ENCODE measurements around the gene CLBA1. TPM values are rescaled to one million over a fixed set of nuclear protein-coding genes. Genes with fewer than 3 reads are reported as not detected.
"Not testable (repeated sequence)": the region's sequence is repeated elsewhere in the genome, so short reads cannot be mapped to it uniquely, and the experiment has no call there.

CLBA1 gene
- total and polyA plus RNA-seq, 2 experiments from 2014 or later = 7.7 to 10.4 TPM

DNA sequence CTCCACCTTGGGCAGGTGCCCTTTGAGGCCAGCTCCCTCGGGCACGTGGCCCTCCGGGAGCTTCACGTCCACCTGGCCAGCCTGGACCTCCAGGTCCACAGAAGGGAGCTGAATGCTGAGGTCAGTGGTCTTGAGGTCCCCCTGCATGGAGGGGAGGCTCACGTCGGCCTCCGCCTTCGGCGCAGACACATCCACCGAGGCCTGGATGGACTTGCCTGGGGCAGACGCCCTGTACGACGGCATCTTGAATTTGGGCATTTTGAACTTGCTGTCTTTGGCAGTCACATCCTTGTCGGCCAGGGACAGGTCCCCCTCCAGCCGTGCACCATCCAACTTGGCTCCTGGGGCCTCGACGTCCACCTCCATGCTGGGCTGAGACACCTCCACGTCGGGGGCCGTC, 40.3 kb upstream of the CLBA1 start:
- H3K4me2 ChIP-seq (ENCODE audit: unreplicated experiment); H3K4me1 ChIP-seq (ENCODE audit: insufficient read depth); H3K27me3 ChIP-seq (replicated peaks; ENCODE audit: insufficient read depth); H2AFZ ChIP-seq; H3F3A ChIP-seq (ENCODE audit: insufficient read depth); H3K9me3 ChIP-seq (ENCODE audit: low read depth); DNase-seq; H3K9me2 ChIP-seq (ENCODE audit: insufficient read depth); H3K27ac ChIP-seq; H3K9ac ChIP-seq; H3K4me3 ChIP-seq; H4K20me1 ChIP-seq (ENCODE audit: insufficient read depth); H3K36me3 ChIP-seq (ENCODE audit: low read depth); in situ Hi-C loops (cut with MboI); H3K79me2 ChIP-seq (ENCODE audit: insufficient read depth): not testable (repeated sequence)
- 75 to 86% methylated on average over 10 to 18 of the region's 20 CpGs for WGBS, 2 experiments (ENCODE audit: low coverage in 1 of 2, low lambda C conversion rate in 2 of 2, missing lambda C conversion rate in 2 of 2)

DNA sequence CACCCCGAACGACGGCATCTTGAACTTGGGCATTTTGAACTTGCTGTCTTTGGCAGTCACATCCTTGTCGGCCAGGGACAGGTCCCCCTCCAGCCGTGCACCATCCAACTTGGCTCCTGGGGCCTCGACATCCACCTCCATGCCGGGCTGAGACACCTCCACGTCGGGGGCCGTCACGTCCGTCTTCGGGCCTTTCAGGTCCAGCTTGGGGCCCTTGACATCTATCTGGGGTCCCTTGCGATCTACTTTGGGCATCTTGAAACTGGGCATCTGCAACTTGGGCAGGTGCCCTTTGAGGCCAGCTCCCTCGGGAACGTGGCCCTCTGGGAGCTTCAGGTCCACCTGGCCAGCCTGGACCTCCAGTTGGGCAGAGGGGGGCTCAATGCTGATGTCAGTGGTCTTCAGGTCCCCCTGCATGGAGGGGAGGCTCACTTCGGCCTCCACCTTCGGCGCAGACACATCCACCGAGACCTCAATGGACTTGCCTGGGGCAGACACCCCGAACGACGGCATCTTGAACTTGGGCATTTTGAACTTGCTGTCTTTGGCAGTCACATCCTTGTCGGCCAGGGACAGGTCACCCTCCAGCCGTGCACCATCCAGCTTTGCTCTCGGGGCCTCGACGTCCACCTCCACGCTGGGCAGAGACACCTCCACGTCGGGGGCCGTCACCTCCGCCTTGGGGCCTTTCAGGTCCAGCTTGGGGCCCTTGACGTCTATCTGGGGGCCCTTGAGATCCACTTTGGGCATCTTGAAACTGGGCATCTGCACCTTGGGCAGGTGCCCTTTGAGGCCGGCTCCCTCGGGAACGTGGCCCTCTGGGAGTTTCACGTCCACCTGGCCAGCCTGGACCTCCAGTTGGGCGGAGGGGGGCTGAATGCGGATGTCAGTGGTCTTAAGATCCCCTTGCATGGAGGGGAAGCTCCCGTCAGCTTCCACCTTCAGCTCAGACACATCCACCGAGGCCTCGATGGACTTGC, 39.3 kb upstream of the CLBA1 start:
- H4K20me1 ChIP-seq (ENCODE audit: insufficient read depth); H3K4me2 ChIP-seq (ENCODE audit: unreplicated experiment); H3K9me2 ChIP-seq (ENCODE audit: insufficient read depth); H3F3A ChIP-seq (ENCODE audit: insufficient read depth); DNase-seq; H3K9me3 ChIP-seq (ENCODE audit: low read depth); H3K36me3 ChIP-seq (ENCODE audit: low read depth); H2AFZ ChIP-seq; H3K4me1 ChIP-seq (ENCODE audit: insufficient read depth); H3K27ac ChIP-seq; H3K27me3 ChIP-seq (replicated peaks; ENCODE audit: insufficient read depth); H3K9ac ChIP-seq; in situ Hi-C loops (cut with MboI); H3K4me3 ChIP-seq; H3K79me2 ChIP-seq (ENCODE audit: insufficient read depth): not testable (repeated sequence)
- 86% methylated on average over 34 to 35 of the region's 43 CpGs for WGBS, 2 experiments (ENCODE audit: low coverage in 1 of 2, low lambda C conversion rate in 2 of 2, missing lambda C conversion rate in 2 of 2)

DNA sequence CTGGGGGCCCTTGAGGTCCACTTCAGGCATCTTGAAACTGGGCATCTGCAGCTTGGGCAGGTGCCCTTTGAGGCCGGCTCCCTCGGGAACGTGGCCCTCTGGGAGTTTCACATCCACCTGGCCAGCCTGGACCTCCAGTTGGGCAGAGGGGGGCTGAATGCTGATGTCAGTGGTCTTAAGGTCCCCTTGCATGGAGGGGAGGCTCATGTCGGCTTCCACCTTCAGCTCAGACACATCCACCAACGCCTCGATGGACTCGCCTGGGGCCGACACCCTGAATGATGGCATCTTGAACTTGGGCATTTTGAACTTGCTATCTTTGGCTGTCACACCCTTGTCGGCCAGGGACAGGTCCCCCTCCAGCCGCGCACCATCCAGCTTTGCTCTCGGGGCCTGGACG, 38.4 kb upstream of the CLBA1 start:
- H3K4me2 ChIP-seq (ENCODE audit: unreplicated experiment); H3K79me2 ChIP-seq (ENCODE audit: insufficient read depth); H4K20me1 ChIP-seq (ENCODE audit: insufficient read depth); H3K4me1 ChIP-seq (ENCODE audit: insufficient read depth); DNase-seq; H3K27me3 ChIP-seq (replicated peaks; ENCODE audit: insufficient read depth); H3K27ac ChIP-seq; H3K9ac ChIP-seq; in situ Hi-C loops (cut with MboI); H3F3A ChIP-seq (ENCODE audit: insufficient read depth); H3K9me2 ChIP-seq (ENCODE audit: insufficient read depth); H3K9me3 ChIP-seq (ENCODE audit: low read depth); H3K4me3 ChIP-seq; H3K36me3 ChIP-seq (ENCODE audit: low read depth); H2AFZ ChIP-seq: not testable (repeated sequence)
- 90 to 93% methylated on average over 13 of the region's 13 CpGs for WGBS, 2 experiments (ENCODE audit: low coverage in 1 of 2, low lambda C conversion rate in 2 of 2, missing lambda C conversion rate in 2 of 2)

DNA sequence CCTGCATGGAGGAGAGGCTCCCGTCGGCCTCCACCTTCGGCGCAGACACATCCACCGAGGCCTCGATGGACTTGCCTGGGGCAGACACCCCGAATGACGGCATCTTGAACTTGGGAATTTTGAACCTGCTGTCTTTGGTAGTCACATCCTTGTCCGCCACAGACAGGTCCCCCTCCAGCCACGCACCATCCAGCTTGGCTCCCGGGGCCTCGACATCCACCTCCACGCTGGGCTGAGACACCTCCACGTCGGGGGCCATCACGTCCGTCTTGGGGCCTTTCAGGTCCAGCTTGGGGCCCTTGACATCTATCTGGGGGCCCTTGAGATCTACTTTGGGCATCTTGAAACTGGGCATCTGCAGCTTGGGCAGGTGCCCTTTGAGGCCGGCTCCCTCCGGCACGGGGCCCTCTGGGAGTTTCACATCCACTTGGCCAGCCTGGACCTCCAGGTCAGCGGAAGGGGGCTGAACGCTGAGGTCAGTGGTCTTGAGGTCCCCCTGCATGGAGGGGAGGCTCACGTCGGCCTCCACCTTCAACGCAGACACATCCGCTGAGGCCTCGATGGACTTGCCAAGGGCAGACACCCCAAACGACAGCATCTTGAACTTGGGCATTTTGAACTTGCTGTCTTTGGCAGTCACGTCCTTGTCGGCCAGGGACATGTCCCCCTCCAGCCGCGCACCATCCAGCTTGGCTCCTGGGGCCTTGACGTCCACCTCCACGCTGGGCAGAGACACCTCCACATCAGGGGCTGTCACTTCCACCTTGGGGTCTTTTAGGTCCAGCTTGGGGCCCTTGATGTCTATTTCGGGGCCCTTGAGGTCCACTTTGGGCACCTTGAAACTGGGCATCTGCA, 37.5 kb upstream of the CLBA1 start:
- H3K27me3 ChIP-seq (replicated peaks; ENCODE audit: insufficient read depth); H3K9me2 ChIP-seq (ENCODE audit: insufficient read depth); H3K27ac ChIP-seq; DNase-seq; H3K4me2 ChIP-seq (ENCODE audit: unreplicated experiment); H3K4me1 ChIP-seq (ENCODE audit: insufficient read depth); H4K20me1 ChIP-seq (ENCODE audit: insufficient read depth); H3K79me2 ChIP-seq (ENCODE audit: insufficient read depth); in situ Hi-C loops (cut with MboI); H3K4me3 ChIP-seq; H3K9ac ChIP-seq; H3F3A ChIP-seq (ENCODE audit: insufficient read depth); H3K36me3 ChIP-seq (ENCODE audit: low read depth); H3K9me3 ChIP-seq (ENCODE audit: low read depth); H2AFZ ChIP-seq: not testable (repeated sequence)
- WGBS, 2 experiments (ENCODE audit: low coverage in 1 of 2, low lambda C conversion rate in 2 of 2, missing lambda C conversion rate in 2 of 2) = 88 to 93% methylated on average over 29 to 30 of the region's 35 CpGs

DNA sequence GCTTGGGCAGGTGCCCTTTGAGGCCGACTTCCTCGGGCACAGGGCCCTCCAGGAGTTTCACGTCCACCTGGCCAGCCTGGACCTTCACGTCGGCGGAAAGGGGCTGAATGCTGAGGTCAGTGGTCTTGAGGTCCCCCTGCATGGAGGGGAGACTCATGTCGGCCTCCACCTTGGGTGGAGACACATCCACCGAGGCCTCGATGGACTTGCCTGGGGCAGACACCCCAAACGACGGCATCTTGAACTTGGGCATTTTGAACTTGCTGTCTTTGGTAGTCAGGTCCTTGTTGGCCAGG, 36.9 kb upstream of the CLBA1 start:
- in situ Hi-C loops (cut with MboI) = no loop called here
- DNase-seq = no peak
- Histone ChIP-seq H2AFZ (no peak overlapping the region), H3K27ac (no peak overlapping the region), H3K4me3 (no peak overlapping the region), H3K9ac (no peak overlapping the region), H3K27me3 (replicated peaks; ENCODE audit: insufficient read depth) (no peaks in the 10 kb centered on the region), H3K79me2 (ENCODE audit: insufficient read depth) (no peaks in the 10 kb centered on the region), H3K9me3 (ENCODE audit: low read depth) (no peaks in the 10 kb centered on the region), H3K4me1 (ENCODE audit: insufficient read depth) (no peaks in the 10 kb centered on the region), H3K36me3 (ENCODE audit: low read depth) (no peaks in the 10 kb centered on the region), H3K9me2 (ENCODE audit: insufficient read depth) (no peaks in the 10 kb centered on the region), H4K20me1 (ENCODE audit: insufficient read depth) (no peaks in the 10 kb centered on the region), H3F3A (ENCODE audit: insufficient read depth) (no peaks in the 10 kb centered on the region), H3K4me2 (ENCODE audit: unreplicated experiment) (no peak overlapping the region)
- TF ChIP-seq EZH2phosphoT487 (IDR thresholded peaks at IDR 0.05; ENCODE audit: insufficient read depth, low read depth) (no peak), EZH2 (IDR thresholded peaks at IDR 0.05; ENCODE audit: insufficient read depth, poor library complexity, severe bottlenecking) (no peak)
- WGBS, 2 experiments (ENCODE audit: low coverage in 1 of 2, low lambda C conversion rate in 2 of 2, missing lambda C conversion rate in 2 of 2) = 90 to 99% methylated on average over 3 to 9 of the region's 11 CpGs

DNA sequence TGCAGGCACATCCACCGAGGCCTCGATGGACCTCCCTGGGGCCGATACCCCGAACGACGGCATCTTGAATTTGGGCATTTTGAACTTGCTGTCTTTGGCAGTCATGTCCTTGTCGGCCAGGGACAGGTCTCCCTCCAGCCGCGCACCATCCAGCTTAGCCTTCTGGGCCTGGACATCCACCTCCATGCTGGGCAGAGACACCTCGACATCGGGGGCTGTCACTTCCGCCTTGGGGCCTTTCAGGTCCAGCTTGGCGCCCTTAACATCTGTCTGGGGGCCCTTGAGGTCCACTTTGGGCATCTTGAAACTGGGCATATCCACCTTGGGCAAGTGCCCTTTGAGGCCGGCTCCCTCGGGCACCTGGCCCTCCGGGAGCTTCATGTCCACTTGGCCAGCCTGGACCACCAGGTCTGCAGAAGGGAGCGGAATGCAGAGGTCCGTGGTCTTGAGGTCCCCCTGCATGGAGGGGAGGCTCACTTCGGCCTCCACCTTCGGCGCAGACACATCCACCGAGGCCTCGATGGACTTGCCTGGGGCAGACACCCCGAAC, 36.1 kb upstream of the CLBA1 start:
- H3K4me3 ChIP-seq; H3K9me3 ChIP-seq (ENCODE audit: low read depth); DNase-seq; H3K79me2 ChIP-seq (ENCODE audit: insufficient read depth); H3K27ac ChIP-seq; H3K4me1 ChIP-seq (ENCODE audit: insufficient read depth); in situ Hi-C loops (cut with MboI); H3F3A ChIP-seq (ENCODE audit: insufficient read depth); H4K20me1 ChIP-seq (ENCODE audit: insufficient read depth); H3K9me2 ChIP-seq (ENCODE audit: insufficient read depth); H2AFZ ChIP-seq; H3K9ac ChIP-seq; H3K27me3 ChIP-seq (replicated peaks; ENCODE audit: insufficient read depth); H3K36me3 ChIP-seq (ENCODE audit: low read depth); H3K4me2 ChIP-seq (ENCODE audit: unreplicated experiment): not testable (repeated sequence)
- 96 to 97% methylated on average over 15 to 23 of the region's 24 CpGs for WGBS, 2 experiments (ENCODE audit: low coverage in 1 of 2, low lambda C conversion rate in 2 of 2, missing lambda C conversion rate in 2 of 2)

All from GM23248 (cell line).